Forelimb muscle (tissue), 1 donor: ENCODE results near the gene ZC3H13. TPM values are rescaled to one million over a fixed set of nuclear protein-coding genes. Genes with fewer than 3 reads are reported as not detected.

Source experiments
- DNase-seq: peaks from one replicate; pipeline ENCODE4 v3.0.0-alpha.2; 2013; ENCODE audit warnings: low read depth
- polyA plus RNA-seq: library from polyadenylated mRNA; unstranded; fragments of 120-200 nt; gene quantifications from one replicate; pipeline ENCODE4 v1.2.1, GENCODE V29; 2013; ENCODE audit not compliant: insufficient read length

Gene ZC3H13
- polyA plus RNA-seq, 1 donor: 33.9 TPM

DNA sequence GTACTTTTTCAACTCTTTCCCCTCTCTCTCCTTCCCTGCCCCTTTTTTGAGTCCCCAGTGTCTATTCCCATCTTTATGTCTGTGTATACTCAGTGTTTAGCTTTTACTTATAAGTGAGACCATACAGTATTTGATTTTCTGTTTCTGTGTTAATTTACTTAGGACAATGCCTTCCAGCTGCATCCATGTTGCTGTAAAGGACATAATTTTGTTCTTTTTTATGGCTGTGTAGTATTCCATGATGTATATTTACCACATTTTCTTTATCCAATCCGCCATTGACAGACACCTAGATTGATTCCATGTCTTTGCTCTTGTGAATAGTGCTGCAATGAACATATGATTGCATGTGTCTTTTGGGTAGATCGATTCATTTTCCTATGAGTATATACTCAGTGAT lies 10.7 kb upstream of the ZC3H13 start:
- DNase-seq: no peak

DNA sequence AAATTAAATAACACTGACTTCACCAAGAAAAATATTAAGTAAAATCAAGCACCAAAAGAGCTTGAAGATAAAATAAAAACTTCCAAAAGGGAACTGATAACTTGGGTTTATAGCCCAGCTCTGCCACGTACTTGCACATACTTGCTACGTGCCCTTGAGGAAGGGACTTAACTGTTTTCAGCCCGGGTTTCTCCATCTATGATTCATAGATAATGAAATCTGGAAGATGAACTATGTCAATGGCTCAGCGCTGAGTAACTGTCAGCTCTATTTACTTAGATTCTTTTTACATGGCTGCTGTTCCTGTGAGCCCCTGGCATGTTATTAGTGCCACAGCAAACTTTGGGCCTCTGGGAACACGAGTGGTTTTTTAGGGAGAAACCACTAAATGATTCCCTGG lies 9.6 kb upstream of the ZC3H13 start:
- DNase-seq: no peak

DNA sequence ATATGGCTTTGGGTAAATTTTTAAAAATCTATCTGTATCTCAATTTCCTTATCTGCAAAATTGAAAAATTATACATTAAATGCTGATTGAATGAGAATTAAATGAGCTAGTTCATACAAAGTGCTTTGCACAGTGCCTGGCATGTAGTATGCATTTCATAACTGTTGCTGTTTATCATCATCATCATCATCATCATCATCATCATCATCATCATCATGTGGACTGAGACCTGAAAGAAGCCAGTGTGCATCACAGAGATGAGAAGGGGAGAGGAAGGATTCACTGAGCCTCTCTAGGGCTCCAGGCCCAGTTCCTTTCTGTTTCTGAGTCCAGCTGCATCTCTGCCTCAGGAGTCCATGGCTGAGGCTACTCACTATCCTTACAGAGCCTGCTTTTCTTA lies 6.9 kb upstream of the ZC3H13 start:
- DNase-seq: no peak

DNA sequence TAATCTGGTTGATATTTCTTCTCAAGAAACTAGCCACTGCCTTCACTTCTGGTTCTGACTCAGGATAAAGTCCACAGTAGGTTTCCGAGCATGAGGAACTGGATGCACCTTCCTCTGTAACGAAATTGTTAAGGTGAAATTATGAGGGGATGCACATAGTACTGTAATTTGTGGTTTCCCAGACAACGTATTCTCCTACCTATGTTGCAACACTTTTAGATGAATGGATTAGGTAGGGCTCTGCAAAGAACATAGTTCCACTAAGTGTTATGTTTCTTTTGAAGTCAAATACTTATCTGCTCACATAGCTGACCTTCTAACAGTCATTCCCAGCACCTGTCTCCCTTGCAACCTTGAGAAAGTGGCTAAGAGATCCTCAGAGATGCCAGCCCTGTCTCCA lies 5.7 kb upstream of the ZC3H13 start:
- no peak for DNase-seq

DNA sequence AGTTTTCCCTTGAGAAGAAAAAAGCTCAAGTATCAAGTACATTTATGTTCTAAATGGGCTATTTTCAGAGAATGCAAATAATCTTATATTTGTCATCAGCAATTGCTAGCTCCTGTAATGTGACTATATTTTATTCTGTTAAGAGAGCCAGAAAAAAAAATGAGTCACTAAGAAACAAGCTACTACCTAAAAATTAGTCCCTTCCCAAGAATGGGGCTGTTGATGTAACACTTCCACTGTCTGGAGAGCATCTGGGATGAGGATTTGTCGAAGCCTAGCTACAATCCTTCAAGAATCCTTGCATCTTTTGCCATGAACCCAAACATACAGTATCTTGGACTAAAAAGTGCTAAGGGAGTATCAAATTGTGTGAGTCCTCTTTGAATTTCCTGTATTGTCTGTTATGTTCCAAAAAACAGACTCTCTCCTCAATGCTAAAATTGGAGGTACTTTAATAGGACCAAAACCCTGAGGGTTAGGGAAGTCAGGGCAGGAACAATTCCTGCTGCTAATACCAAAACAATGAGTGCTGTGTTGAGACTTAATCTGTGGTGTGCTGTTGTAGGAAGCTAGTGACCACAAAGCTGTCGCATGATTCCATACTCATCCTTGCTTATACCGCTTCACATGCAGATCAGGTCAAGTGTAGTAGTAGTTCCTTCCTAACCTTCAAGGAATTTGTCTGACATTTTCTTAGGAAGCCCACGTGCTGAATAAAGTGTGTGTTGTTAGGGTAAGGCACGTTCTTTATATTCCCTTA lies 4.9 kb upstream of the ZC3H13 start:
- DNase-seq: no peak

DNA sequence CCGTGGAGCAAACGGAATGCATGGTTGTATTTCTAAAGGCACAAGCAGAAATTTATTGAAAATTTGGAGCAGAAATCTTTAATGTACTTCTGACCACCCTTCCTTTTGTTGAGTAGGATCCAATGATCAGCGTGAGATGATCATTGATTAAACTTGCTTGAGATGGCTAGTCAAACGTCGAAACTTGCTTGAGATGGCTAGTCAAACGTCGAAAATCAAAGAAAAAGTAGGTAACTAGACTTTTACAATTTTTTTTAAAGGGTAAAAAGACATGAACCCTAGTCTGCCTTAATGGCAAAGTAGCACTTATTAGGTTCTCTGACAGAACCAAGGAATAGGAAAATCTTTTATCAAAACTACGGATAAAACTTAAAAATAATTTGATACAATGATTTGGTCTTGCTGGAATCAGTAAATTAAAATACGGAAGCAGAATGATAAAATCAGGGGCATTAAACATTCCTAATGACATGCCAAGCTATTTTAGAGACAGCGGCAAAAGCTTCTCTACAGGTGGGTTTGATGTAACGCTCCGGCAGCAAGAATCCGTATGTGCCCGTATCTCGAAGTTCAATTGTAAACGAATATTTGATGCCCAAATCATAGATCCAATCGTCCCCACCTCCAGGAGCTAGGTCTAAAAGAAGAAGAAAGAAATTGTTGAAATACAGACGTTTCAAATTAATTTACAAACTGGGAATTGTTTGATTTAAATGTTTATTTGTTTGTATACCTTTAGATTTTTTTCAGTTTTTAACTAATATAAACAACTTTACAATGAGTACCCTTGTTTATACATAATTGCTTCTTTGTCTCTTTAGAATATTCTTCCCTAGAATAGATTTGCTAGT lies 841 bp upstream of the ZC3H13 start:
- DNase-seq: no peak

DNA sequence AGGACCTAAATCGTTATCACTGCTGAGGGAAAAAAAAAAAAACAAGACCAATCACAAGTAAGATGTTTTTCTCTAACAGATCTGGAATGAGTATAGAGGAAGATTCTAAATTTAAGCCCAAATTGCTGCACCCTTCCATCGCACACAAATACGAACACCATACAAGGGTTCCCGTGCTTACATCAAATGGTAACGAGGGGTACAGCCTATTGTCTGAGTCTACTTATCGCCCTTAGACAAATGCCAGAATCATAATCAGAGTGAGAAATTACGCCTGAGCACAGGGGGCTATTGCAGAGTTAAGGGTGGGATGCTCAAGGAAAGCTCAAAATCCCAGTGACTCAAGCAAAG lies 603 bp downstream of the ZC3H13 start:
- peak; percentile 4 for DNase-seq

DNA sequence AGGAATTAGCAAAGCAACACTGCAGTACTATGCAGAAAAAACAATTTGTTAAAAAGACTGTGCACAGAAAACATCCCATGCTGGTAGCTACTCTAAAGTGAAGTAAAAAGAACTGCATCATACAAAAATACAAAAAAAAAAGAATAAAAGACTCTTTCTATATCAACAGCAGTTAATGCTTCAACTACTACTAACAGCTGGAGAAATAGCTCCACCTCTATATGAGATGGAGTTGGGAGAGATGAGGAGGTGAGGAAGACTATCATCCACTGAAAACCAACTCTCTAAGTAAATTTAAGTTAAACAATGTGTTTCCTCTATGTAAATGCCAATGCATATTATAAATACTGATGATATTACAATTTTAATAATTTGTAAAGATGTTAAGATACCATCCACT lies 1.8 kb downstream of the ZC3H13 start:
- DNase-seq: no peak

DNA sequence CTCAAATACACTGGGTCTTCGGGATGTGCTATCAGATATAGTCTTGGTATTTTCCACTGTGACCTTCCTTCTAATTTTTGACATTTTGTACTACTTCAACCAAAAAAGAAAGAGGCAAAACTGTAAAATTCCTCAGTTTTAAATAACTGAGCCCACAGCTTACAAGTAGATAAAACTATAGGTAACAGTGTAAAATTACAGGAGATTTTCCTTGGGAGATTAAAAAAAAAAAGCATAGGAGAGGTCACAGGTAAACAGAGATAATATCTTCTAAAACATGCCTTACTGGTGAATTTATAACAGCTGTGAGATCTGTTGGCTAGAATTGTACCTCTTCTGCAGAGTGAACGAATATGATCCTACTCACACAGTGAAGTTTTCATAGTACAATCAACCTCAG lies 7.1 kb downstream of the ZC3H13 start:
- no peak for DNase-seq

DNA sequence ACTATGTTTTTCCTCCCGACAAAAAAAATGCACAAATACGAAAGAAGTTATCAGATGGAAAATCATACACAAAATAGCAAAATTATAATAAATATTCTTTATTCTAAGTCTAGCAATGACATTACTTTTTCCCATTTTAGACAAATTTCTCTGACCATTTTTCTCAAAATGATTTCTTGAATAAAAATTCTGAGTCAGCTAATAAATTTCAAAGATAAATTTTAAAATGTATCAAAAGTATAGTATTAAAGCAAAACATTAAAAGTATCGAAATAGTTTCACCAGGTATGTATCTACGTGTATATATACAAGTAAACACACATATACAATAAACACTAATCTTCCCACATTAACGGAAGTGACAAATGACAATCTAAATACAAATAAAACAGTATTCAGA lies 8.9 kb downstream of the ZC3H13 start:
- no peak for DNase-seq

DNA sequence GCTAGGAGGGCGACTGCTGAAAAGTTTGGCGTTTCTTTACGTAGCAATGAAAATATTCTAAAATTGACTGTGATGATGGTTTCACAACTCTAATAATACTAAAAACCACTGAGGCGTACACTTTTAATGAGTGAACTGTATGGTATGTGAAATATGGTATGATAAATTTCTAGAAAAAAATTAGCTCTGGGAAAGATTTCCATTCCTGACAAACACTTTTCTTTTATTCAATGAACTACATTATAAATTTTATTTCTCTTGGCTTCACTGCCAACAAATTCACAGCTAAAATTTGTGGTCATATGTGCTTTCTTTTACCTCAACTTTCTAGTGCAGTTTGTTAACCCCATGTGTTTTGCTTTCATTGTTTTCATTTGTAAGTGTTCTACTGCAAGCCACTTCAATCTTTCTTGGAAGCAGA lies 11.1 kb downstream of the ZC3H13 start:
- no peak for DNase-seq

DNA sequence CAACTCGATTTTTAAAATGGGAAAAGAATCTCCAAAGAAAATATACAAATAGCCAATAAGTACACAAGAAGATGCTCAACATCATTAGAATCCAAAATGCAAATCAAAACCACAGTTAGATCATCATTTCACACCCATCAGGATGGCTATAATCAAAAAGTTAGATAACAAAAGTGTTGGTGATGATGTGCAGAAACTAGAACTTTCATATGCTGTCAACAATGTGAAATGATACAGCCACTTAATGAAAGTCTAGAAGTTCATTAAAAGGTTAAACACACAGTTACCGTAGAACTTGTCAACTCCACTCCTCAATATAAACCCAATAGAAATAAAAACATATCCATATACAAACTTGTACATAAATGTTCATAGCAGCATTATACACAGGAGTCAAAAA lies 11.8 kb downstream of the ZC3H13 start:
- no peak for DNase-seq

DNA sequence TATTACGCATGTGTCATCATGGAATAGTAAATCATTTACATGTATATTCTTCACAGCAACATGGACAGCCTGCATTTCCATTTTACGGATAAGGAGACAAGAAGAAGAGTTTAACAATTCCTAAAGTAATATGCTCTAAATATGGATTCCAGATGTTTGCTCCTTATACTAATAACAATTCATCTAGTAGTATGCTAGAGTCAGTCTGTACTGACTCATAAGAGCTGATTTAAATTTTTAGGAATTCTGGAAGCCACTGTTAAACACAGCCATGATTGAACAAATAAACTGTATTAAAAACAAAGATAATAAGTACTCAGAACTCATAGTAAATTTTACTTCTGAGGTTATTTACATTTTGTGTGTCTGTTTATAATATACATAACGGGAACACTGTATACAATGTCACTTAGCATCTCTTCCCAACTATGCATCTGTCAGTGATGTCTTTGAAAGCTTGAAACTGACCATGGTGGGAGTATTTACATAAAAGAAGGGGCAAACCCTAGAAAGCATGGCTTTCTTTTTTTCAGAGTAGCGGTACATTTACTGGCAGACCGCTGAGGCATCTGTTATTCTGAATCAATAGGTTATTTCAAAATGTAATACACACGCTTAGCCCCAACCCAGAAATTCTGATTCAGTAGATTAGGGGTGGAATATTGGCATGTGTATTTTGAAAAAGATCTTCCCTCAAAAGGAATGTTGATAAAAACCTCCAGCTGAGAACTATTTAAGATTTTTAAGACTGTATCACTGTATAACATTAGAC lies 12.9 kb downstream of the ZC3H13 start:
- no peak for DNase-seq

DNA sequence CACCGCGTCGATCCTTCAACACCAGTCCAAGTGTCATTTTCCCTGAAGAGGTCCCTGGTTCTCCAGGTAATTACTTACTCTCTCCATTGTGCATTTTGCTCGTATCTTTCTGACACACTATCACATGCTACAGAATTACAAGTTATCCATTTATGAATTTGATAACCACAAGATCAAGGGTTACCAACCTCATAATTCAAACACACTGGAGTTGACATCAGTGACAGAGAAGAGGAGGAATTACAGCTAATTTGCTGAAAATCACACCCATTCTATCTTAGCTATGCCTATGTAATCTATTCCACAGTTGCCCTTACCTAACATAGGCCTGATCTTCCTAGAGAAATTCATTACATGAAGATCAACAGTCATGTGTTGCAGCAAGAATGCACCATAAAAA lies 14.2 kb downstream of the ZC3H13 start:
- no peak for DNase-seq

DNA sequence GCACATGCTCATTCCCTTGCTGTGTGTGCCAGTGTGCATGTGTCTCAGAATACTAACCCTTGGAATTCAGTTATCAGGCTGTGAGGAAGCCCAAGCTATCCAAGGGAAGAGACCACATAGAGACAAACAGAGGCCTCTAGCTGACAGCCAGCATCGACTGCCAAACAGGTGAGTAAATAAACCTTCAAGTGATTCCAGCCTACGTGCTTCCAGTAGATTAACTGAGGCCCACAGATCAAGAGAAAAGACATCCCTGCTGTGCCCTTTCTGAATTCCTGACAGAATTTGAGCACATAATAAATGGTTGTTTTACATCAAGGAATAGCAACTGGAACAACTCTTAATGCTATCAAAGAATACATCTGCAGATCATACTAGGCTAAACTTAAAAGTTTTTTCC lies 17.5 kb downstream of the ZC3H13 start:
- DNase-seq: no peak

DNA sequence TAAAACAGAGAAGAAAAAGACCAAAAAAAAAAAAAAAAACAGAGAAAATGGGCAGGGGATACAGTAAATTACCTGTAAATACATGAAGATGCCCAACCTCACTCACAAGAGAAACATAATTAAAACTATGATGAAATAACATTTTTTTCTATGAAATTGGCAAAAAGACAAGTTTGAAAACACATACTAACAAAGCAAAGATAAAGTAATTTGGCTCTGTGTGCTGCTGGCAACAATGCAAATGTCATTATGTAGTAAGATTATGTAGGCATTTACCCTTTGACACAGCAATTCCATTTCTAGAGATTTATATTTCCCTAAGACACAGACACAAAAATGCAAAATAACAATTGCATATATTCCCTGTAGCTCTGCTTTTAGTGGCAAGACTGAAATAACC lies 20.2 kb downstream of the ZC3H13 start:
- no peak for DNase-seq

DNA sequence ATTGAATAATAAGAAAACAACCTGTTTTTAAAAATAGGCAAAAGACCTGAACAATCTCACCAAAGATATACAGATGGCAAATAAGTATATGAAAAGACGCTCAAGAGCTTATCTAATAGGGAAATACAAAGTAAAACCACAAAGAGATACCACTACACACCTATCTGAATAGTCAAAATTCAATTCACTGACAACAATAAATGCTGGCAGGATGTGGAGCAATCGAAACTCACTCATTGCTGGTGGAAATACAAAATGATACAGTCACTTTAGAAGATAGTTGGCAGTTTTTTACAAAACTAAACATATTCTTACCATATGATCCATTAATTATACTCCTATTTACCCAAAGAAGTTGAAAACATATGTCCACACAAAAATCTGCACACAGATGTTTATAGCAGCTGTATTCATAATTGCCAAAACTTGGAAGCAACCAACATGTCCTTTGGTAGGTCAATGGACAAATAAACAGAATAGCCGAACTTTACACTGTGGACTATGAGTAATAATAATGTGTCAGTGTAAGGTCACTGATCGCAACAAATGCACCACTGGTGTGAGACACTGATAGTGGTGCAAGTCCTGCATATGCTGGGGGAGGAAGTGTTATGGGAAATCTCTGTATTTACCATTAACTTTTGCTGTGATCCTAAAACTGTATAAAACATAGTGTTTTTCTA lies 20.8 kb downstream of the ZC3H13 start:
- no peak for DNase-seq

DNA sequence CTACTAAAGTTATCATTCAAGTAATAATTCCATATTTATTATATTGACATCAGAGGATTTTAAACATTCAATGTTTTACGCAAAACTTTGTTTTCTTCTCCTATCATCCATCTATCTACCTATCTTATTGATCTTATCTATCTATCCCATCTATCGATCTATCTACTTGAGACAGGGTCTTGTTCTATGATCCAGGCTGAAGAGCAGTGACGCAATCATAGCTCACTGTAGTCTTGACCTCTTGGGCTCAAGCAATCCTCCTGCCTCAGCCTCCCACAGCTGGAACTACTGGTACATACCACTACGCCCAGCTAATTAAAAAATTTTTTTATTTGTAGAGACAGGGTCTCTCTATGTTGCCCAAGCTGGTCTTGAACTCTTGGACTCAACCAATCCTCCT lies 27.4 kb downstream of the ZC3H13 start:
- no peak for DNase-seq

DNA sequence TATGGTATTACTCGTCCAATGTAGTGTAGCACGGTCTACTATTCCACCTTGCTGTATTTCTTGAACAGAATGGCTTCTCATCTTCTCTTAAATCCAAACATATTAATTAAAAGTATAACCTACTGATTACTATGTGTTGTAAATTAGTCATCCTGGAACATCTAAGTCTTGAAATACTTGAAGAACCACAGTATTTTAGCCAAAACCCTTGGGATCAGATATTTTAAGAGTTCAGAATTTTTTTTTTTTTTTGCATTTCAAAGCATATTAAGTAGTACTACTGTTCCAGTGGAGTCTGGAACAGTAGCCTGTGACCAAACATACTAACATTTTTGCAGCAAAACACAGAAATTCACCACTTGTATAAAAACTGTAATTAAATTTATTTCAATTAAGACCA lies 30.1 kb downstream of the ZC3H13 start:
- no peak for DNase-seq

DNA sequence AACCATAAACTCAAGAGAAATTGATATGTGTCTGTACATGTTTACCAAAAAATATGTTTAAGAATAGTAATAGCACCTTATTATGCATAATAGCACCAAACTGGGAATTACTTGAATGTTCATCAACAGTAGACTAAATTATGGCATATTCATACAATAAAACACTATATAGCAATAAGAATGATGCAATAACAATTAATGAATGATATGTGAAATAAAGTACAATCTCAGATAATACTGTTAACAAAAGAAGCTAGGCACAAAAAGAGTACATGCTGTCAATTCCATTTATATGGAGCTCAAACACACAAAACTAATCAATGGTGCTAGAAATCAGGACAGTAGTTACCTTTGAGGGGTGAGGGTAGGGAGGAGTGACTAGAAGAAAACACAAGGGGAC lies 36.3 kb downstream of the ZC3H13 start:
- no peak for DNase-seq

DNA sequence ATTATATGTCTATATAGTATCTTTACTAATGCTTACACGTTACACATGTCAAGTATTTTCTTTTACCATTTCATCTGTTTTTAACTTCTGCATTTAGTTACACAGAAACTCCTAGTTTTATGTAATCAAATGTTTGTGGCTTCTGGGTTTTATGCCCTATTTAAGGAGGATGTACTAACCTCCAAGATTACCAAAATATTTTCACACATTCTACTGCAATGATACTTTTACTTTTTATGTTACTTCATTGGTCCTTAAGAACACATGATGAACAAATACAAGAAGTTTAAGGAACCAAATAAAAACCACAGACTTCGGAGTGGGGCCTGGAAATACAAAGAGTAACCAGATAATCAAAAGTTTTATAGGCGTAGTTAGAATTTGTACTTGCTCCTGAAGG lies 37.2 kb downstream of the ZC3H13 start:
- no peak for DNase-seq

DNA sequence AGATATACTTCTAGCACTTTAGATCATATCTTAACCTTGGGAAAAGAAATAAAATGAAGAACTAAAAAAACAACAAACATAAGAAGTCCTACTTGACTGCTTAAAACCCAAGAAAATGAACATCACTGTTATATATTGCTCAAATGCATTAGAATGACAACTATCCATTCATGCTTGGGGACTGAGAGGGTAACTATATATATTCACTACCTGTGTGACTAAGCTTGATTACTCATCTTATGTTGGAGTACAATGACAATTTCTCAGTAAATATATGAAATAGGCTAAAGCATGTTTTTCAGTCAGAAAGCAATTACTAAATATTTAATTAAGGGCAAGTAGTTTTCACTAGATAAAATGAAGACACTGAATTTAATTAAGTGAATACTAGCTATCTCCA lies 40.1 kb downstream of the ZC3H13 start:
- no peak for DNase-seq
